Keratinocyte (primary cell): ENCODE data around the gene OSBPL5.

ENCODE experiments used
- CTCF ChIP-seq, 3 experiments: IDR thresholded peaks in 1 of 3; conservative IDR thresholded peaks in 1 of 3; optimal IDR thresholded peaks in 1 of 3; 2 replicates in 2 of 3; 3 replicates in 1 of 3; pipeline versions ENCODE3 to v1.5.1; 2011; ENCODE audit warnings: low read length in 3 of 3, mild to moderate bottlenecking in 3 of 3, moderate library complexity in 2 of 3, control low read depth in 1 of 3, inconsistent platforms in 1 of 3; ENCODE audit not compliant: insufficient read depth in 2 of 3; ENCODE audit errors: extremely low read depth in 1 of 3
- EZH2 ChIP-seq: IDR thresholded peaks from one replicate; pipeline ENCODE4 v1.6.1; 2012; ENCODE audit warnings: inconsistent platforms, mild to moderate bottlenecking, low read length, moderate library complexity

GRCh38 chr11:3092603-3093141 lies 72.4 kb downstream of the OSBPL5 start:
- TF ChIP-seq CTCF (optimal IDR thresholded peaks at IDR 0.05 in 1 of 3, IDR thresholded peaks at IDR 0.05 in 1 of 3, conservative IDR thresholded peaks at IDR 0.05 in 1 of 3; ENCODE audit: extremely low read depth in 1 of 3, insufficient read depth in 2 of 3, low read length in 3 of 3) = no peak
- TF ChIP-seq EZH2 = no peak
